ENCODE data around the gene RAG1. TPM values are rescaled to one million over a fixed set of nuclear protein-coding genes. Genes with fewer than 3 reads are reported as not detected.

Gene RAG1
- total RNA-seq, 1 experiment from 2014 or later = 0.23 TPM

GRCh38 chr11:36565031-36565610 lies 2.7 kb upstream of the RAG1 start:
- no peaks in the 10 kb centered on the region; the same call in 1 of the 2 replicates for H3K27me3 ChIP-seq (replicated peaks; ENCODE audit: control insufficient read depth, insufficient read depth, low read length)
- BruUV-seq (replicated peaks) = no TSS peak
- no peak for TF ChIP-seq CTCF (IDR thresholded peaks at IDR 0.05; ENCODE audit: insufficient read depth in 1 of 2, low read depth in 1 of 2, low read length in 1 of 2, severe bottlenecking in 1 of 2, unreplicated experiment in 1 of 2)
- H3K4me1 ChIP-seq = no peaks in the 10 kb centered on the region
- Mint-ChIP-seq H3K9me3 (ENCODE audit: unreplicated experiment) (no peaks in the 10 kb centered on the region), H3K36me3 (ENCODE audit: insufficient read depth, unreplicated experiment) (no peaks in the 10 kb centered on the region), H3K27ac (ENCODE audit: unreplicated experiment) (no peak overlapping the region), H3K4me3 (ENCODE audit: unreplicated experiment) (no peak overlapping the region), H3K27me3 (ENCODE audit: insufficient read depth, unreplicated experiment) (peaks cover 8% of the 10 kb centered on the region), H3K4me1 (ENCODE audit: low read depth, unreplicated experiment) (no peaks in the 10 kb centered on the region)
- intact Hi-C loops (cut with micrococcal nuclease; ENCODE audit: unreplicated experiment) = no loop called here
- POLR2A ChIA-PET = no interaction called here
- CTCF ChIA-PET = interaction anchor here (0.6 to 3.5 kb wide), 5 partner anchors 133 to 182 kb away, joined by 3 to 35 read pairs (median 6); no protein-coding TSS in a partner anchor
- no peaks in the 10 kb centered on the region for H3K9me3 ChIP-seq
- no peaks in the 10 kb centered on the region for H3K36me3 ChIP-seq (ENCODE audit: control insufficient read depth, insufficient read depth, low read length)
- H3K4me3 ChIP-seq (ENCODE audit: low read depth, low read length) = no peak overlapping the region
- DNase-seq = no peak

- no peaks in the 10 kb centered on the region for H3K4me1 Mint-ChIP-seq (ENCODE audit: low read depth, unreplicated experiment)
- no peak overlapping the region for H3K27ac Mint-ChIP-seq (ENCODE audit: unreplicated experiment)
- ChIA-PET CTCF (interaction anchor here (1.2 kb wide), 1 partner anchor 180 kb away, joined by 4 read pairs; no protein-coding TSS in a partner anchor), POLR2A (no interaction called here)
- BruUV-seq (replicated peaks) = no TSS peak
- H3K4me3 Mint-ChIP-seq (ENCODE audit: unreplicated experiment) = no peak overlapping the region
- no peaks in the 10 kb centered on the region for H3K36me3 Mint-ChIP-seq (ENCODE audit: insufficient read depth, unreplicated experiment)
- DNase-seq = no peak
- H3K4me1 ChIP-seq = no peaks in the 10 kb centered on the region
- intact Hi-C loops (cut with micrococcal nuclease; ENCODE audit: unreplicated experiment) = no loop called here
- no peaks in the 10 kb centered on the region; the same call in 1 of the 2 replicates for H3K27me3 ChIP-seq (replicated peaks; ENCODE audit: control insufficient read depth, insufficient read depth, low read length)
- TF ChIP-seq CTCF (IDR thresholded peaks at IDR 0.05; ENCODE audit: insufficient read depth in 1 of 2, low read depth in 1 of 2, low read length in 1 of 2, severe bottlenecking in 1 of 2, unreplicated experiment in 1 of 2) = no peak
- no peaks in the 10 kb centered on the region for H3K9me3 ChIP-seq
- H3K36me3 ChIP-seq (ENCODE audit: control insufficient read depth, insufficient read depth, low read length) = no peaks in the 10 kb centered on the region
- H3K4me3 ChIP-seq (ENCODE audit: low read depth, low read length) = no peak overlapping the region
- peaks cover 13% of the 10 kb centered on the region for H3K27me3 Mint-ChIP-seq (ENCODE audit: insufficient read depth, unreplicated experiment)
- H3K9me3 Mint-ChIP-seq (ENCODE audit: unreplicated experiment) = no peaks in the 10 kb centered on the region
Observed at GRCh38 chr11:36566407-36567053, 1.3 kb upstream of the RAG1 start.

GRCh38 chr11:36569095-36569494 lies 1.3 kb downstream of the RAG1 start:
- DNase-seq = no peak
- no peak overlapping the region for H3K4me3 ChIP-seq (ENCODE audit: low read depth, low read length)
- no peak for TF ChIP-seq CTCF (IDR thresholded peaks at IDR 0.05; ENCODE audit: insufficient read depth in 1 of 2, low read depth in 1 of 2, low read length in 1 of 2, severe bottlenecking in 1 of 2, unreplicated experiment in 1 of 2)
- H3K9me3 Mint-ChIP-seq (ENCODE audit: unreplicated experiment) = no peaks in the 10 kb centered on the region
- H3K27ac Mint-ChIP-seq (ENCODE audit: unreplicated experiment) = no peak overlapping the region
- H3K27me3 Mint-ChIP-seq (ENCODE audit: insufficient read depth, unreplicated experiment) = peaks cover 13% of the 10 kb centered on the region
- no peaks in the 10 kb centered on the region; the same call in 1 of the 2 replicates for H3K27me3 ChIP-seq (replicated peaks; ENCODE audit: control insufficient read depth, insufficient read depth, low read length)
- H3K9me3 ChIP-seq = no peaks in the 10 kb centered on the region
- no peak overlapping the region for H3K4me3 Mint-ChIP-seq (ENCODE audit: unreplicated experiment)
- BruUV-seq (replicated peaks) = no TSS peak
- no peaks in the 10 kb centered on the region for H3K36me3 Mint-ChIP-seq (ENCODE audit: insufficient read depth, unreplicated experiment)
- ChIA-PET POLR2A (no interaction called here), CTCF (no interaction called here)
- intact Hi-C loops (cut with micrococcal nuclease; ENCODE audit: unreplicated experiment) = no loop called here
- H3K4me1 ChIP-seq = no peaks in the 10 kb centered on the region
- no peaks in the 10 kb centered on the region for H3K36me3 ChIP-seq (ENCODE audit: control insufficient read depth, insufficient read depth, low read length)
- no peaks in the 10 kb centered on the region for H3K4me1 Mint-ChIP-seq (ENCODE audit: low read depth, unreplicated experiment)
